Neural cell (in vitro differentiated cells): ENCODE data around the gene C16orf90. TPM values are rescaled to one million over a fixed set of nuclear protein-coding genes. Genes with fewer than 3 reads are reported as not detected.

Source experiments
- H2AFZ ChIP-seq: fragments of 200-600, 300-800 bp; sonication (generic), shearing (Covaris generic); 2 replicates; pipeline ENCODE4 v1.6.0; 2014; ENCODE audit warnings: low read depth, mild to moderate bottlenecking, antibody characterized with exemption, low read length, moderate library complexity
- H3F3A ChIP-seq: fragments of 200-600 bp; shearing (Covaris generic); 2 replicates; pipeline ENCODE4 v1.6.1; 2016; ENCODE audit warnings: mild to moderate bottlenecking, moderate library complexity, mixed read lengths, antibody characterized with exemption, low read length; ENCODE audit not compliant: insufficient read depth, poor library complexity, severe bottlenecking
- H3K27ac ChIP-seq: fragments of 200-600, 300-800 bp; sonication (generic), shearing (Covaris generic); 2 replicates; pipeline ENCODE4 v1.5.1; 2014; ENCODE audit warnings: mild to moderate bottlenecking, low read length, moderate library complexity
- H3K27me3 ChIP-seq: fragments of 300-800, 200-600 bp; sonication (generic), shearing (Covaris generic); 2 replicates; pipeline ENCODE4 v1.6.0; 2014; ENCODE audit warnings: mild to moderate bottlenecking, low read depth, low read length, moderate library complexity; ENCODE audit not compliant: insufficient read depth
- H3K36me3 ChIP-seq: fragments of 300-800, 200-600 bp; sonication (generic), shearing (Covaris generic); 2 replicates; pipeline ENCODE4 v1.5.1; 2014; ENCODE audit warnings: mild to moderate bottlenecking, antibody characterized with exemption, low read length, moderate library complexity; ENCODE audit not compliant: insufficient read depth
- H3K4me2 ChIP-seq: fragments of 300-800, 200-600 bp; sonication (generic), shearing (Covaris generic); 2 replicates; pipeline ENCODE4 v1.6.0; 2014; ENCODE audit warnings: mild to moderate bottlenecking, low read length
- H3K4me3 ChIP-seq: fragments of 300-800, 200-600 bp; sonication (generic), shearing (Covaris generic); 2 replicates; pipeline ENCODE4 v1.5.1; 2014; ENCODE audit warnings: mild to moderate bottlenecking, low read length, moderate library complexity
- H3K79me2 ChIP-seq: fragments of 200-600 bp; shearing (Covaris generic); replicated peaks from 2 replicates; pipeline ENCODE4 v1.6.0; 2014; ENCODE audit warnings: mild to moderate bottlenecking, low read length, moderate library complexity; ENCODE audit not compliant: insufficient read depth
- H3K9ac ChIP-seq: fragments of 300-800, 200-600 bp; sonication (generic), shearing (Covaris generic); 2 replicates; pipeline ENCODE4 v1.6.1; 2016; ENCODE audit warnings: mild to moderate bottlenecking, low read length, mixed read lengths
- H3K9me2 ChIP-seq: fragments of 200-600 bp; shearing (Covaris generic); 2 replicates; pipeline ENCODE4 v1.6.1; 2016; ENCODE audit warnings: mild to moderate bottlenecking, low read length, mixed read lengths; ENCODE audit not compliant: insufficient read depth
- H3K9me3 ChIP-seq: fragments of 200-600, 300-800 bp; sonication (generic), shearing (Covaris generic); 2 replicates; pipeline ENCODE4 v1.6.1; 2016; ENCODE audit warnings: mild to moderate bottlenecking, mixed run types, low read length, moderate library complexity, mixed read lengths
- H4K20me1 ChIP-seq: fragments of 200-600 bp; shearing (Covaris generic); 2 replicates; pipeline ENCODE4 v1.6.1; 2016; ENCODE audit warnings: mild to moderate bottlenecking, mixed run types; ENCODE audit not compliant: insufficient read depth
- EP300 ChIP-seq: fragments of 450-650 bp; conservative IDR thresholded peaks from 2 replicates; pipeline ENCODE4 v1.6.1; 2014; ENCODE audit warnings: antibody characterized with exemption, mild to moderate bottlenecking, moderate library complexity; ENCODE audit not compliant: poor library complexity, severe bottlenecking
- EZH2 ChIP-seq: fragments of 200-600, 300-800 bp; shearing (Covaris generic), sonication (generic); IDR thresholded peaks from 2 replicates; pipeline ENCODE4 v1.6.1; 2014; ENCODE audit warnings: antibody characterized with exemption, low read length, borderline replicate concordance, mild to moderate bottlenecking; ENCODE audit not compliant: insufficient read depth, poor library complexity, severe bottlenecking
- MXI1 ChIP-seq: fragments of 450-650 bp; conservative IDR thresholded peaks from 2 replicates; pipeline ENCODE4 v1.6.1; 2014; ENCODE audit warnings: antibody characterized with exemption, mild to moderate bottlenecking; ENCODE audit not compliant: poor library complexity, severe bottlenecking
- POLR2AphosphoS5 ChIP-seq: IDR thresholded peaks from 2 replicates; pipeline ENCODE4 v1.6.1; 2012
- RAD21 ChIP-seq: fragments of 450-650 bp; conservative IDR thresholded peaks from 2 replicates; pipeline ENCODE4 v1.6.1; 2014; ENCODE audit warnings: antibody characterized with exemption, mild to moderate bottlenecking, moderate library complexity
- REST ChIP-seq: IDR thresholded peaks from 2 replicates; pipeline ENCODE4 v1.6.1; 2012; ENCODE audit warnings: borderline replicate concordance
- SMC3 ChIP-seq: fragments of 450-650 bp; conservative IDR thresholded peaks from 2 replicates; pipeline ENCODE4 v1.6.1; 2014; ENCODE audit warnings: antibody characterized with exemption, mild to moderate bottlenecking, moderate library complexity; ENCODE audit not compliant: poor library complexity
- TAF1 ChIP-seq: IDR thresholded peaks from 2 replicates; pipeline ENCODE4 v1.6.1; 2012; ENCODE audit warnings: low read depth
- polyA plus RNA-seq: library from polyadenylated mRNA; depleted of rRNA; stranded (reverse); fragments of >200 nt; gene quantifications from 2 replicates; pipeline ENCODE4 v1.2.3, GENCODE V29; 2014
- TF ChIP-seq, protein P1 (sequence below): fragments of 450-650 bp; IDR thresholded peaks from 2 replicates; pipeline ENCODE4 v1.5.1; 2014; ENCODE audit warnings: antibody characterized with exemption, mild to moderate bottlenecking, moderate library complexity; ENCODE audit not compliant: poor library complexity, severe bottlenecking

Gene C16orf90
- polyA plus RNA-seq, 1 donor from 2014 or later = not detected

DNA sequence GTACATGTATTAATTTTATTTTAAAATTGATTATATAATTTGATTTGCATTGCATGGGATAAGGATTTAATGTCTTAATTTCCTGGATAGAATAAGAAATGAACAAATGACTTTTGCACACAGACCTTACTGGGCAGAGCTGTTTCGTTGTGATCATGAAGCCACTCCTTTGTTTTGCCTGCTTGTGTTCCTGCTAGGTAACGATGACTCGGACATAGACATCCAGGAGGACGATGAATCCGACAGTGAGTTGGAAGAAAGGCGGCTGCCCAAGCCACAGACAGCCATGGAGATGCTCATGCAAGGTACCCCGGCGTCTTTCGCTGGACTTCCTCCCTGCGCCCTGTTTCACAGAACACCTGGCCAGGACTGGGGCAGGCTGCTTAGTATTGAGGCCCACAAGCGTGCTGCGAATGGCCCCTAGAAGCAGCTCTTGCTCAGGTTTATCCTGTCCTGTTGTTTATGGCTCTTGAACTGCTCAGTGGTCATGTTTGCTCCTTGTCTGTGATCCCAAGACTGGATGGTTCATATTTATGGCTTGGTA is 35.2 kb upstream of the C16orf90 start:
- Histone ChIP-seq H3K79me2 (no peaks in the 10 kb centered on the region), H3F3A (no peaks in the 10 kb centered on the region), H3K9ac (no peak overlapping the region), H3K9me2 (no peaks in the 10 kb centered on the region), H3K4me3 (no peak overlapping the region), H3K27me3 (no peaks in the 10 kb centered on the region), H2AFZ (no peak overlapping the region), H3K36me3 (no peaks in the 10 kb centered on the region), H3K27ac (no peak overlapping the region), H4K20me1 (no peaks in the 10 kb centered on the region), H3K9me3 (peaks cover 5% of the 10 kb centered on the region), H3K4me2 (no peak overlapping the region)
- TF ChIP-seq REST = no peak
- TF ChIP-seq, protein P1, sequence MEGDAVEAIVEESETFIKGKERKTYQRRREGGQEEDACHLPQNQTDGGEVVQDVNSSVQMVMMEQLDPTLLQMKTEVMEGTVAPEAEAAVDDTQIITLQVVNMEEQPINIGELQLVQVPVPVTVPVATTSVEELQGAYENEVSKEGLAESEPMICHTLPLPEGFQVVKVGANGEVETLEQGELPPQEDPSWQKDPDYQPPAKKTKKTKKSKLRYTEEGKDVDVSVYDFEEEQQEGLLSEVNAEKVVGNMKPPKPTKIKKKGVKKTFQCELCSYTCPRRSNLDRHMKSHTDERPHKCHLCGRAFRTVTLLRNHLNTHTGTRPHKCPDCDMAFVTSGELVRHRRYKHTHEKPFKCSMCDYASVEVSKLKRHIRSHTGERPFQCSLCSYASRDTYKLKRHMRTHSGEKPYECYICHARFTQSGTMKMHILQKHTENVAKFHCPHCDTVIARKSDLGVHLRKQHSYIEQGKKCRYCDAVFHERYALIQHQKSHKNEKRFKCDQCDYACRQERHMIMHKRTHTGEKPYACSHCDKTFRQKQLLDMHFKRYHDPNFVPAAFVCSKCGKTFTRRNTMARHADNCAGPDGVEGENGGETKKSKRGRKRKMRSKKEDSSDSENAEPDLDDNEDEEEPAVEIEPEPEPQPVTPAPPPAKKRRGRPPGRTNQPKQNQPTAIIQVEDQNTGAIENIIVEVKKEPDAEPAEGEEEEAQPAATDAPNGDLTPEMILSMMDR = no peak
- TF ChIP-seq EZH2 = no peak
- TF ChIP-seq MXI1 = no peak
- no peak for TF ChIP-seq TAF1
- TF ChIP-seq EP300 = no peak
- TF ChIP-seq RAD21 = no peak
- TF ChIP-seq SMC3 = no peak
- no peak for TF ChIP-seq POLR2AphosphoS5

DNA sequence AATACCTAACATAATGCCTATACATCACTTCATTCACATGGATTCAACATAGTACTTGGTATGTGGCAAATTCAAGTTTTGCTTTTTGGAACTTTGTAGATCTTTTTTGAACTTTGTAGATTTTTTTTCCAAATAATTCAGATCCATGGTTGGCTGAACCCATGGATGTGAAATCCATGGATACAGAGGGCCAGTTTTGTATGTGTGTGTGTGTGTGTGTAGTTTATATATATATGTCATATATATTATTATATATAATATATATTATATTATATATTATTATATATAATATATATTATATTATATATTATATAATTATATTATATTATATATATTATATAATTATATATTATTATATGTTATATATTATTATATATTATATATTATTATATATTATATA is 33.9 kb upstream of the C16orf90 start:
- Histone ChIP-seq H3K79me2 (no peaks in the 10 kb centered on the region), H3K9ac (no peak overlapping the region), H3K27me3 (no peaks in the 10 kb centered on the region), H3K9me3 (peaks cover 5% of the 10 kb centered on the region), H3K36me3 (no peaks in the 10 kb centered on the region), H4K20me1 (no peaks in the 10 kb centered on the region), H3K4me2 (no peak overlapping the region), H3F3A (no peaks in the 10 kb centered on the region), H3K27ac (no peak overlapping the region), H3K4me3 (no peak overlapping the region), H2AFZ (no peak overlapping the region), H3K9me2 (no peaks in the 10 kb centered on the region)
- TF ChIP-seq TAF1 (no peak), REST (no peak), EP300 (no peak), RAD21 (no peak), MXI1 (no peak), SMC3 (no peak), EZH2 (no peak), POLR2AphosphoS5 (no peak)
- TF ChIP-seq, protein P1 = no peak
